Measurements from ENCODE around the gene TGM3. TPM values are rescaled to one million over a fixed set of nuclear protein-coding genes. Genes with fewer than 3 reads are reported as not detected.

TGM3 gene, protein sequence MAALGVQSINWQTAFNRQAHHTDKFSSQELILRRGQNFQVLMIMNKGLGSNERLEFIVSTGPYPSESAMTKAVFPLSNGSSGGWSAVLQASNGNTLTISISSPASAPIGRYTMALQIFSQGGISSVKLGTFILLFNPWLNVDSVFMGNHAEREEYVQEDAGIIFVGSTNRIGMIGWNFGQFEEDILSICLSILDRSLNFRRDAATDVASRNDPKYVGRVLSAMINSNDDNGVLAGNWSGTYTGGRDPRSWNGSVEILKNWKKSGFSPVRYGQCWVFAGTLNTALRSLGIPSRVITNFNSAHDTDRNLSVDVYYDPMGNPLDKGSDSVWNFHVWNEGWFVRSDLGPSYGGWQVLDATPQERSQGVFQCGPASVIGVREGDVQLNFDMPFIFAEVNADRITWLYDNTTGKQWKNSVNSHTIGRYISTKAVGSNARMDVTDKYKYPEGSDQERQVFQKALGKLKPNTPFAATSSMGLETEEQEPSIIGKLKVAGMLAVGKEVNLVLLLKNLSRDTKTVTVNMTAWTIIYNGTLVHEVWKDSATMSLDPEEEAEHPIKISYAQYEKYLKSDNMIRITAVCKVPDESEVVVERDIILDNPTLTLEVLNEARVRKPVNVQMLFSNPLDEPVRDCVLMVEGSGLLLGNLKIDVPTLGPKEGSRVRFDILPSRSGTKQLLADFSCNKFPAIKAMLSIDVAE
- total RNA-seq, result under 1 TPM in 1 of 3 donors, not detected in 2; 0.26 TPM

DNA sequence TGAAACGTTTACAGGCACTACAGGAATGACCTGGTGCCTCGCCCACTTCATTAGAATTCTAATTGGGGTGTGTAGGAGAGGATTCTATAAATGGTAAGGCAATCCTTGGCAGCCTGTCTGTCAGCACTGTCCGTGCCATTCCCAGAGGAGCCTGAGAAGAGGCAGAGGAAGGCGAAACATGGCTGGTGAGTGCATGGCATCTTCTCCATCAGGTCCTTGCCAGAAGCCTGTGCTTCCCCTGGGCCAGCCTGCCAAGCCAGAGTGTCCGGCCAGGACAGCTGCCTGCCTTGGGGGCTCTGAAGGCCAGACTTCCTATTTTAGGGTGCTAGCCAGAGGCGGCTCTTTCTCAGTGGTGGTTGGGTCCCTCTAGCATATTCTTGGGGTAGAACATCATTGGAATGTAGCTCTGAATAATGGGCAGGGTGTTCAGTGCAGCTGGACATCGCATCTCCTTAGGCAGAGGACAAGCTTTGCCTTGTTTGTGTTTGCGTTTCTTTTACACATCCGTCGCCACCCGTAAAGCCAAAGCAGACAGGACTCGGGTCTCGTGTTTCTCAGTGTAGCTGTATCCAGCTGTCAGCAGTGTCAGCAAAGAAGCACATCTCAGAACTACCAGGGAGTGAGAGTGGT lies at the start of gene TGM3:
Gene TGM3 (plus strand): TSS at position 116 of the 630 bp plus-strand sequence. CDS start 63 bp downstream, at position 179.
- ATAC-seq (no peak), DNase-seq (no peak)
- Mint-ChIP-seq H3K9me3 (no peaks in the 10 kb centered on the region), H3K4me3 (no peak within 1 kb of the TSS), H3K27me3 (ENCODE audit: low read depth) (peaks cover 3% of the 10 kb centered on the region), H3K4me1 (ENCODE audit: low read depth) (peaks cover 2% of the 10 kb centered on the region), H3K36me3 (ENCODE audit: insufficient read depth) (no peaks in the 10 kb centered on the region)

DNA sequence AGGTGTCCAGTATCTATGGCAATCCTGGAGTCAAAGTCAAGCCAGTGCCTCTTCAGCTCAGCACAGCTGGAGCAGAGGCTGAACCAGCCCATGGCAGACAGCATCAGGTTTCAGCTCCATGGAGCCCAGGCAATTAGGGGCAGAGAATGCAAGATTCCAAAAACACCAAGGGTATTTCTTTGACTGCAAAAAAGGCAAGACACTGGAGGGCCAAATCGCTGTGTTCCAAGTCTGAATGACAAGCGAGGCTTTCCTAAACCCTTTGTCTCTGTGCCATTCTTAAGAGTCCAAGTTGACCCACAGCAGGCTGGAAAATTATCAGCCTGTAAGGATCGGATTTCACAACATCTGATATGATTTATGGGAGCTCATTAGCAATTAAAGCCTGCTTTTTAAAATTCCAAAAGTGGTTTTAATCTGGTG lies 49.7 kb upstream of the TGM3 start:
- DNase-seq (no peak), ATAC-seq (no peak)
- Mint-ChIP-seq H3K27me3 (ENCODE audit: low read depth) (peaks cover 31% of the 10 kb centered on the region), H3K4me3 (no peak overlapping the region), H3K36me3 (ENCODE audit: insufficient read depth) (no peaks in the 10 kb centered on the region), H3K9me3 (no peaks in the 10 kb centered on the region), H3K4me1 (ENCODE audit: low read depth) (no peaks in the 10 kb centered on the region)

- ATAC-seq, result no peak
Observed at GRCh38 chr20:2248837-2249236, 47.0 kb upstream of the TGM3 start.

GRCh38 chr20:2249935-2250334 lies 45.9 kb upstream of the TGM3 start:
- Mint-ChIP-seq H3K4me3 (no peak overlapping the region), H3K4me1 (ENCODE audit: low read depth) (no peaks in the 10 kb centered on the region), H3K27me3 (ENCODE audit: low read depth) (peaks cover 35% of the 10 kb centered on the region), H3K36me3 (ENCODE audit: insufficient read depth) (no peaks in the 10 kb centered on the region), H3K9me3 (no peaks in the 10 kb centered on the region)
- DNase-seq (no peak), ATAC-seq (no peak)

More at GRCh38 chr20:2248837-2249236, 47.0 kb upstream of the TGM3 start:
- Mint-ChIP-seq H3K4me1 (ENCODE audit: low read depth) (no peaks in the 10 kb centered on the region), H3K4me3 (no peak overlapping the region), H3K36me3 (ENCODE audit: insufficient read depth) (no peaks in the 10 kb centered on the region), H3K27me3 (ENCODE audit: low read depth) (peaks cover 36% of the 10 kb centered on the region), H3K9me3 (no peaks in the 10 kb centered on the region)
- no peak for DNase-seq

- DNase-seq (no peak), ATAC-seq (no peak)
- H3K27me3 Mint-ChIP-seq (ENCODE audit: low read depth), result peaks cover 29% of the 10 kb centered on the region
- no peak overlapping the region for H3K4me3 Mint-ChIP-seq
- H3K4me1 Mint-ChIP-seq (ENCODE audit: low read depth), result peaks cover 1% of the 10 kb centered on the region
- no peaks in the 10 kb centered on the region for H3K9me3 Mint-ChIP-seq
- H3K36me3 Mint-ChIP-seq (ENCODE audit: insufficient read depth), result no peaks in the 10 kb centered on the region
Observed at GRCh38 chr20:2252419-2252997, 43.3 kb upstream of the TGM3 start.

GRCh38 chr20:2253256-2253655 lies 42.5 kb upstream of the TGM3 start:
- Mint-ChIP-seq H3K9me3 (no peaks in the 10 kb centered on the region), H3K36me3 (ENCODE audit: insufficient read depth) (no peaks in the 10 kb centered on the region), H3K4me1 (ENCODE audit: low read depth) (peaks cover 1% of the 10 kb centered on the region), H3K27me3 (ENCODE audit: low read depth) (peaks cover 25% of the 10 kb centered on the region), H3K4me3 (no peak overlapping the region)
- DNase-seq (no peak), ATAC-seq (no peak)

GRCh38 chr20:2254333-2254732 lies 41.5 kb upstream of the TGM3 start:
- ATAC-seq (no peak), DNase-seq (no peak)
- Mint-ChIP-seq H3K36me3 (ENCODE audit: insufficient read depth) (no peaks in the 10 kb centered on the region), H3K27me3 (ENCODE audit: low read depth) (peaks cover 17% of the 10 kb centered on the region), H3K4me1 (ENCODE audit: low read depth) (peaks cover 1% of the 10 kb centered on the region), H3K9me3 (no peaks in the 10 kb centered on the region), H3K4me3 (no peak overlapping the region)

- ATAC-seq, result no peak
Observed at GRCh38 chr20:2255926-2256531, 39.8 kb upstream of the TGM3 start.

DNA sequence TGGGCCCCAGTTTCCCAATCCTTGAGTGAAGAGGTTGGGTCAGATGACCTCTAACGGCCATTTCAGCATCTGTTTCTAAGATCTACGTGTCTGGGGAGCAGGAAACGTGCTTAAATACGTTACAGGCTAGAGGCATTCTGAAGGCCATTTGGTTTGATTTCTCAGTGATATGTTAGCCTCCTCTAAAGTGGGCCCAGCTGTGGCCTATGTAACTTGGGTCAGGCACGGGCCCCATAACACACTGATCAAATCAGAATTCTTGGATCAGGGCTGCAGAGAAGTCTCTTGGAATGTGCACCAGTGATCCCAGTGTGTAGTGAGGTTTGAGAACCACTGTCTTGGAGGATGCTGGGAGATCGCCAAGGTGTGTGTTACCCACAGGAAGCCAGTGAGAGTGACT lies 36.1 kb upstream of the TGM3 start:
- Mint-ChIP-seq H3K4me3 (no peak overlapping the region), H3K9me3 (no peaks in the 10 kb centered on the region), H3K27me3 (ENCODE audit: low read depth) (peaks cover 16% of the 10 kb centered on the region), H3K36me3 (ENCODE audit: insufficient read depth) (no peaks in the 10 kb centered on the region), H3K4me1 (ENCODE audit: low read depth) (peaks cover 1% of the 10 kb centered on the region)
- ATAC-seq, result no peak
- no peak for DNase-seq

More at GRCh38 chr20:2255926-2256531, 39.8 kb upstream of the TGM3 start:
- H3K4me1 Mint-ChIP-seq (ENCODE audit: low read depth), result peaks cover 1% of the 10 kb centered on the region
- no peak overlapping the region for H3K4me3 Mint-ChIP-seq
- no peak for DNase-seq
- H3K9me3 Mint-ChIP-seq, result no peaks in the 10 kb centered on the region
- H3K36me3 Mint-ChIP-seq (ENCODE audit: insufficient read depth), result no peaks in the 10 kb centered on the region
- peaks cover 21% of the 10 kb centered on the region for H3K27me3 Mint-ChIP-seq (ENCODE audit: low read depth)

DNA sequence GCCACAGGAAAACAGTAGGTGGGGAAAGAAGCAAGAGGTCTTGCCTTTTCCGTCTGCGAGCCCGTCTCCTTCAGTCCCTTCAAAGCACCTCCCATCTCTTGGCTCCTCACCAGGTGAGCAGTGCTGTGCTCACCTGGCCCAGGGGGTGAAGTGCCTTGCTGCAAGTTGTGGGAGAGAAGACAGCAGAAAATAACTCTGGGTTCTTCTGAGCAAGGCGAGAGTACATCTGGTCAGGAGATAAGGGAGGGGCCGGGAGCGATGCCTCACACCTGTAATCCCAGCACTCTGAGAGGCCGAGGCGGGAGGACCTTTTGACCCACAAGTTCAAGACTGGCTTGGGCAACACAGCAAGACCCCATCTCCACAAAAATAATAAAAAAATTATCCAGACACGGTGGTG lies 35.6 kb upstream of the TGM3 start:
- ATAC-seq, result no peak
- H3K4me3 Mint-ChIP-seq, result no peak overlapping the region
- H3K9me3 Mint-ChIP-seq, result no peaks in the 10 kb centered on the region
- H3K36me3 Mint-ChIP-seq (ENCODE audit: insufficient read depth), result no peaks in the 10 kb centered on the region
- DNase-seq, result no peak
- H3K4me1 Mint-ChIP-seq (ENCODE audit: low read depth), result peaks cover 1% of the 10 kb centered on the region
- H3K27me3 Mint-ChIP-seq (ENCODE audit: low read depth), result peaks cover 15% of the 10 kb centered on the region

DNA sequence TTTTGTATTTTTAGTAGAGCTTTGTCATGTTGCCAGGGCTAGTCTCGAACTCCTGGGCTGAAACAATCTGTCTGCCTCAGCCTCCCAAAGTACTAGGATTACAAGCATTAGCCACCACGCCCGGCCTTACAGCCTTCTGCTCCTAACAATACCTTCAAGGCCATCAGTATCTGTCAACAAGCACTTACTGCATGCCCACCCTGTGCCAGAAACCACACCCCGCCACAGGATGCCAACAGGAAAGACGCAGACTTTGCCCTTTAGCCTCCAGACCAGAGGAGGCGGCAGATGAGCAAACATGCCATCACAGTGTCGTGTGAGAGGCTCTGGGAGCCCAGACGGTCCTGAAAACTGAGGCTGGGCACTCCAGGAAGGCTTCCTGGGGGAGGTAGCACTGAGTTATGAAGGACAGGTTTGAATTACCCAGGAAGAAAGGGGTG lies 34.7 kb upstream of the TGM3 start:
- Mint-ChIP-seq H3K4me1 (ENCODE audit: low read depth) (no peaks in the 10 kb centered on the region), H3K36me3 (ENCODE audit: insufficient read depth) (no peaks in the 10 kb centered on the region), H3K27me3 (ENCODE audit: low read depth) (peaks cover 18% of the 10 kb centered on the region), H3K4me3 (no peak overlapping the region), H3K9me3 (no peaks in the 10 kb centered on the region)
- DNase-seq, result no peak
- ATAC-seq, result no peak

GRCh38 chr20:2261629-2262028 lies 34.2 kb upstream of the TGM3 start:
- no peak for ATAC-seq
- Mint-ChIP-seq H3K36me3 (ENCODE audit: insufficient read depth) (no peaks in the 10 kb centered on the region), H3K9me3 (no peaks in the 10 kb centered on the region), H3K27me3 (ENCODE audit: low read depth) (peaks cover 18% of the 10 kb centered on the region), H3K4me1 (ENCODE audit: low read depth) (no peaks in the 10 kb centered on the region), H3K4me3 (no peak overlapping the region)
- no peak for DNase-seq

DNA sequence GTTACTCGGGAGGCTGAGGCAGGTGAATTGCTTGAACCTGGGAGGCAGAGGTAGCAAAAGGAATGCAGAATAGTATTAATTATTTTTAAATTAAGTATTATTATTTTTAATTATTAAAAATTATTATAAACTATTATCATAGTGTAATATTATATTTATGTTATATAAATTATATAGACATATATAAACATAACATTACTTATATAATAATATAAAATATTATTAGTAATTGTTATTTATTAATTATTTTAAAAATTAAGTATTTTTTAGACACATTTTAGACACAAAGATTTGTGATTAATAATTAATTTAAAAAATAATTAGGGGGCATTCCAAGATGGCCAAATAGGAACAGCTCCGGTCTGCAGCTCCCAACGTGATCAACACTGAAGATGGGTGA lies 31.7 kb upstream of the TGM3 start:
- Mint-ChIP-seq H3K36me3 (ENCODE audit: insufficient read depth) (no peaks in the 10 kb centered on the region), H3K27me3 (ENCODE audit: low read depth) (peaks cover 24% of the 10 kb centered on the region), H3K4me3 (no peak overlapping the region), H3K9me3 (no peaks in the 10 kb centered on the region), H3K4me1 (ENCODE audit: low read depth) (no peaks in the 10 kb centered on the region)
- DNase-seq (no peak), ATAC-seq (no peak)
